ENCODE data around the gene SHISA7.
"Not testable (repeated sequence)": the region's sequence is repeated elsewhere in the genome, so short reads cannot be mapped to it uniquely, and the experiment has no call there.

Gene SHISA7

GRCh38 chr19:55463583-55464031 lies 20.5 kb upstream of the SHISA7 start:
- no peak for DNase-seq (ENCODE audit: low read depth, low spot score)

- DNase-seq (ENCODE audit: low read depth, low spot score) = no peak
Measured at GRCh38 chr19:55462722-55463121, 19.6 kb upstream of the SHISA7 start.

- no peak for DNase-seq (ENCODE audit: low read depth, low spot score)
Measured at GRCh38 chr19:55461974-55462626, 19.0 kb upstream of the SHISA7 start.

- DNase-seq (ENCODE audit: low read depth, low spot score) = peak; percentile 100
Measured at GRCh38 chr19:55461259-55461973, 18.3 kb upstream of the SHISA7 start, which contains the start of gene ISOC2. Gene ISOC2 (minus strand): TSS chr19:55461642. CDS start chr19:55456486, 5,156 bp downstream.

GRCh38 chr19:55460670-55461258 lies 17.7 kb upstream of the SHISA7 start:
- peak; percentile 91 for DNase-seq (ENCODE audit: low read depth, low spot score)

- DNase-seq (ENCODE audit: low read depth, low spot score) = no peak
Measured at GRCh38 chr19:55459950-55460657, 17.0 kb upstream of the SHISA7 start.

- DNase-seq (ENCODE audit: low read depth, low spot score) = no peak
Measured at GRCh38 chr19:55459551-55459949, 16.4 kb upstream of the SHISA7 start.

GRCh38 chr19:55457683-55458457 lies 14.8 kb upstream of the SHISA7 start:
- DNase-seq (ENCODE audit: low read depth, low spot score) = no peak

GRCh38 chr19:55456347-55456746 lies 13.2 kb upstream of the SHISA7 start:
- no peak for DNase-seq (ENCODE audit: low read depth, low spot score)

- DNase-seq (ENCODE audit: low read depth, low spot score) = no peak
Measured at GRCh38 chr19:55455576-55456235, 12.6 kb upstream of the SHISA7 start.

- DNase-seq (ENCODE audit: low read depth, low spot score) = peak; percentile 70
Measured at GRCh38 chr19:55454787-55455243, 11.7 kb upstream of the SHISA7 start.

- DNase-seq (ENCODE audit: low read depth, low spot score) = no peak
Measured at GRCh38 chr19:55453511-55454260, 10.6 kb upstream of the SHISA7 start.

- peak; percentile 94 for DNase-seq (ENCODE audit: low read depth, low spot score)
Measured at GRCh38 chr19:55452749-55453346, 9.7 kb upstream of the SHISA7 start.

- no peak for DNase-seq (ENCODE audit: low read depth, low spot score)
Measured at GRCh38 chr19:55451965-55452748, 9.1 kb upstream of the SHISA7 start.

GRCh38 chr19:55451163-55451964 lies 8.3 kb upstream of the SHISA7 start:
- DNase-seq (ENCODE audit: low read depth, low spot score) = no peak

GRCh38 chr19:55449469-55449868 lies 6.4 kb upstream of the SHISA7 start:
- no peak for DNase-seq (ENCODE audit: low read depth, low spot score)

GRCh38 chr19:55448175-55448490 lies 5.0 kb upstream of the SHISA7 start:
- not testable (repeated sequence) for DNase-seq (ENCODE audit: low read depth, low spot score)

Data from ELF-1 (cell line).